ENCODE results near the gene SNRNP70. TPM values are rescaled to one million over a fixed set of nuclear protein-coding genes. Genes with fewer than 3 reads are reported as not detected.
A peak's percentile ranks its signal among the peaks of the same experiment; 100 is the strongest.

SNRNP70 gene
- total and polyA plus RNA-seq, 2 of the 13 experiments (the other 11 are each of a cell fraction or from before 2014, with no cell fraction given) = 150 to 210 TPM

GRCh38 chr19:49157445-49158224 is 72.4 kb downstream of the SNRNP70 start, which contains the start of gene TRPM4 (continued):
- no peak for TF ChIP-seq CREB1 (IDR thresholded peaks at IDR 0.05)
- TF ChIP-seq CREB1 (CRISPR knock-in tag; IDR thresholded peaks at IDR 0.05) = no peak
- TF ChIP-seq SALL2 (CRISPR knock-in tag; IDR thresholded peaks at IDR 0.05) = peak; percentile 76
- TF ChIP-seq ZSCAN31 (CRISPR knock-in tag; IDR thresholded peaks at IDR 0.05; ENCODE audit: low read depth) = no peak
- no peak for TF ChIP-seq ZNF20 (CRISPR knock-in tag; IDR thresholded peaks at IDR 0.05)
- TF ChIP-seq KAT8 (CRISPR knock-in tag; IDR thresholded peaks at IDR 0.05) = 0 out of 2 replicates have a peak, but pooled peaks have one; percentile 45
- TF ChIP-seq PRDM15 (CRISPR knock-in tag; IDR thresholded peaks at IDR 0.05) = 0 out of 2 replicates have a peak, but pooled peaks have one; percentile 33
- TF ChIP-seq ZEB1 (IDR thresholded peaks at IDR 0.05; ENCODE audit: insufficient replicate concordance, low read depth) = no peak
- no peak; the same call in 1 of the 2 replicates for TF ChIP-seq SOX13 (IDR thresholded peaks at IDR 0.05)
- TF ChIP-seq SOX13 (CRISPR knock-in tag; conservative IDR thresholded peaks at IDR 0.05 in 1 of 2, IDR thresholded peaks at IDR 0.05 in 1 of 2) = 0 out of 4 replicates have a peak, but pooled peaks of 1 of the 2 experiments have one; percentile 5
- TF ChIP-seq MAFF (IDR thresholded peaks at IDR 0.05; ENCODE audit: low read depth, low read length) = no peak
- no peak for TF ChIP-seq SMYD3 (CRISPR knock-in tag; IDR thresholded peaks at IDR 0.05)
- peak; percentile 34; the same call in 1 of the 2 replicates for TF ChIP-seq ZNF292 (CRISPR knock-in tag; IDR thresholded peaks at IDR 0.05; ENCODE audit: borderline replicate concordance, low read depth)
- TF ChIP-seq SNAPC5 (CRISPR knock-in tag; IDR thresholded peaks at IDR 0.05; ENCODE audit: borderline replicate concordance) = no peak
- TF ChIP-seq GFI1 (CRISPR knock-in tag; IDR thresholded peaks at IDR 0.05; ENCODE audit: borderline replicate concordance) = no peak
- TF ChIP-seq ZNF891 (CRISPR knock-in tag; IDR thresholded peaks at IDR 0.05) = 0 out of 2 replicates have a peak, but pooled peaks have one; percentile 22
- no peak for TF ChIP-seq HOXA7 (CRISPR knock-in tag; IDR thresholded peaks at IDR 0.05)
- no peak for TF ChIP-seq ELF3 (CRISPR knock-in tag; IDR thresholded peaks at IDR 0.05)
- TF ChIP-seq ZNF598 (CRISPR knock-in tag; IDR thresholded peaks at IDR 0.05; ENCODE audit: borderline replicate concordance) = no peak
- no peak for TF ChIP-seq ZNF780A (CRISPR knock-in tag; IDR thresholded peaks at IDR 0.05)
- TF ChIP-seq ZNF572 (CRISPR knock-in tag; IDR thresholded peaks at IDR 0.05) = peak; percentile 83; the same call in 1 of the 2 replicates
- no peak for TF ChIP-seq AKAP8 (CRISPR knock-in tag; IDR thresholded peaks at IDR 0.05)
- no peak for TF ChIP-seq SYNCRIP (IDR thresholded peaks at IDR 0.05; ENCODE audit: insufficient read depth, low read depth, low read length)
- TF ChIP-seq SRF (IDR thresholded peaks at IDR 0.05; ENCODE audit: low read depth, low read length) = no peak
- TF ChIP-seq ZNF296 (CRISPR knock-in tag; conservative IDR thresholded peaks at IDR 0.05) = no peak
- peak; percentile 70; the same call in 1 of the 2 replicates for TF ChIP-seq ZSCAN25 (CRISPR knock-in tag; IDR thresholded peaks at IDR 0.05)
